Measurements from ENCODE around the gene REEP1.

REEP1 gene

GRCh38 chr2:86315084-86315483 lies 22.3 kb downstream of the REEP1 start:
- no peak overlapping the region for H3K9ac ChIP-seq (ENCODE audit: low read depth, low read length)

GRCh38 chr2:86314125-86314524 lies 23.3 kb downstream of the REEP1 start:
- Histone ChIP-seq H3K27ac (ENCODE audit: low read length) (no peak overlapping the region), H3K9me3 (ENCODE audit: insufficient read depth, low read depth, low read length) (no peaks in the 10 kb centered on the region), H3K36me3 (ENCODE audit: insufficient read depth, low read depth, low read length) (no peaks in the 10 kb centered on the region), H3K27me3 (ENCODE audit: insufficient read depth, low read length) (no peaks in the 10 kb centered on the region), H3K4me1 (ENCODE audit: insufficient read depth, low read length) (no peaks in the 10 kb centered on the region), H3K4me3 (ENCODE audit: low read length) (no peak overlapping the region), H3K9ac (ENCODE audit: low read depth, low read length) (no peak overlapping the region)

More at GRCh38 chr2:86315084-86315483, 22.3 kb downstream of the REEP1 start:
- Histone ChIP-seq H3K27ac (ENCODE audit: low read length) (no peak overlapping the region), H3K4me1 (ENCODE audit: insufficient read depth, low read length) (no peaks in the 10 kb centered on the region), H3K36me3 (ENCODE audit: insufficient read depth, low read depth, low read length) (no peaks in the 10 kb centered on the region), H3K27me3 (ENCODE audit: insufficient read depth, low read length) (no peaks in the 10 kb centered on the region), H3K4me3 (ENCODE audit: low read length) (no peak overlapping the region), H3K9me3 (ENCODE audit: insufficient read depth, low read depth, low read length) (no peaks in the 10 kb centered on the region)

DNA sequence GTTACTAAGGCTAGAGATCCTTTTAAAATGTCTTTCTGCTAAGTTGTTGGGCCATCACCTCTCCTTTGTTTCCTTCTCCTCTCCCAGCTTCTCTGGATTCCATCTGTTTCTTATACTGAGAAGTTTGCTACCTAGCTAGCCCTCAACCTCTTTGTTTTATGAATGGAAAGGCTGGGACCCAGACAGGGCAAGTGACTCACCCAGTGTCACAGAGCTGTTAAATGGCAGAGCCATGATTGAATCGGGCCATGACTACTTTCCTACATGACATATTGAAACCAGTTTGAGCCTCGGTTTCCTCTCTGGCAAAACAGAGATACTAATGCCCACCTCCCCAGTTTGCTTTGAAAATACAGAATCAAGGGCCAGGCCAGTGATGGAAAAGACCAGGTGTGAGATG lies 24.1 kb downstream of the REEP1 start:
- Histone ChIP-seq H3K9ac (ENCODE audit: low read depth, low read length) (no peak overlapping the region), H3K4me3 (ENCODE audit: low read length) (no peak overlapping the region), H3K4me1 (ENCODE audit: insufficient read depth, low read length) (no peaks in the 10 kb centered on the region), H3K27me3 (ENCODE audit: insufficient read depth, low read length) (no peaks in the 10 kb centered on the region), H3K9me3 (ENCODE audit: insufficient read depth, low read depth, low read length) (no peaks in the 10 kb centered on the region), H3K36me3 (ENCODE audit: insufficient read depth, low read depth, low read length) (no peaks in the 10 kb centered on the region), H3K27ac (ENCODE audit: low read length) (no peak overlapping the region)

DNA sequence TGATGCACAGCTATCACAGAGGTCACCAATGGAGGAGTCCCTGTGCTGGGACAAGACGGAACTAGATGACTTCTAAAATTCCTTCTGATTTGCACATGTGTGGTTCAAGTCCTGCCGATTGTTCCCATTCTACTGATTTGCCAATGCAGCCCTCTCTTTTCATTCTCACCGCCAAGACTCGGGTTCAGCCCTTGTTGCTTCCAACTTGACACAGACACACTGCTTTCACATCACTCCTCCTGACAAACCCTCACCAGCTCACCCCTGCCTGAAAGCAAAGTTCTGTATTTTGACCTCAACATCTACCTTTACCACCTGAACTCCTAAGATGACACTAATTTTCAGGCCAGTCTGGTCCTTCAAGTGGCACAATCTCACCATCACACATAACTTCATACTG lies 25.5 kb downstream of the REEP1 start:
- Histone ChIP-seq H3K9me3 (ENCODE audit: insufficient read depth, low read depth, low read length) (no peaks in the 10 kb centered on the region), H3K27ac (ENCODE audit: low read length) (no peak overlapping the region), H3K4me1 (ENCODE audit: insufficient read depth, low read length) (no peaks in the 10 kb centered on the region), H3K4me3 (ENCODE audit: low read length) (no peak overlapping the region), H3K9ac (ENCODE audit: low read depth, low read length) (no peak overlapping the region), H3K27me3 (ENCODE audit: insufficient read depth, low read length) (no peaks in the 10 kb centered on the region), H3K36me3 (ENCODE audit: insufficient read depth, low read depth, low read length) (no peaks in the 10 kb centered on the region)

- H3K27me3 ChIP-seq (ENCODE audit: insufficient read depth, low read length) = no peaks in the 10 kb centered on the region
- H3K4me1 ChIP-seq (ENCODE audit: insufficient read depth, low read length) = no peaks in the 10 kb centered on the region
- H3K9ac ChIP-seq (ENCODE audit: low read depth, low read length) = no peak overlapping the region
- no peak overlapping the region for H3K27ac ChIP-seq (ENCODE audit: low read length)
- H3K36me3 ChIP-seq (ENCODE audit: insufficient read depth, low read depth, low read length) = no peaks in the 10 kb centered on the region
- no peak overlapping the region for H3K4me3 ChIP-seq (ENCODE audit: low read length)
- no peaks in the 10 kb centered on the region for H3K9me3 ChIP-seq (ENCODE audit: insufficient read depth, low read depth, low read length)
Observed at GRCh38 chr2:86309966-86310365, 27.5 kb downstream of the REEP1 start.

GRCh38 chr2:86308984-86309695 lies 28.3 kb downstream of the REEP1 start:
- Histone ChIP-seq H3K9me3 (ENCODE audit: insufficient read depth, low read depth, low read length) (no peaks in the 10 kb centered on the region), H3K27ac (ENCODE audit: low read length) (no peak overlapping the region), H3K9ac (ENCODE audit: low read depth, low read length) (no peak overlapping the region), H3K4me3 (ENCODE audit: low read length) (no peak overlapping the region), H3K27me3 (ENCODE audit: insufficient read depth, low read length) (no peaks in the 10 kb centered on the region), H3K36me3 (ENCODE audit: insufficient read depth, low read depth, low read length) (no peaks in the 10 kb centered on the region), H3K4me1 (ENCODE audit: insufficient read depth, low read length) (no peaks in the 10 kb centered on the region)

DNA sequence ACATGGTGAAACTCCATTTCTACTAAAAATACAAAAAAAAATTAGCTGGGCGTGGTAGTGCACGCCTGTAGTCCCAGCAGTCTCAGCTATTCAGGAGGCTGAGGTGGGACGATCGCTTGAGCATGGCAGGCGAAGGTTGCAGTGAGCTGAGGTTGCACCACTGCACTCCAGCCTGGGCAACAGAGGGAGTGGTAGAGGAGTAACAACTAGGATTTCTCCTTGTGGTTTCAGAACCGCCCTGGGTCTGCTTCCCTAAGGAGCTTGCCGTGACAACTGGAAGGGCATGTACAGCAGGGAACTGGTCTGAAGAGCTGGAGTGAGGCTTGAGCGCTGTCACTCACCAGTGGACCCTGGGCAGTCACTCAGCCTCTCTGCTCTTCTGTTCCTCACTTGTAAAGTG lies 29.1 kb downstream of the REEP1 start:
- Histone ChIP-seq H3K27ac (ENCODE audit: low read length) (no peak overlapping the region), H3K27me3 (ENCODE audit: insufficient read depth, low read length) (no peaks in the 10 kb centered on the region), H3K9me3 (ENCODE audit: insufficient read depth, low read depth, low read length) (no peaks in the 10 kb centered on the region), H3K4me1 (ENCODE audit: insufficient read depth, low read length) (no peaks in the 10 kb centered on the region), H3K36me3 (ENCODE audit: insufficient read depth, low read depth, low read length) (no peaks in the 10 kb centered on the region), H3K4me3 (ENCODE audit: low read length) (no peak overlapping the region), H3K9ac (ENCODE audit: low read depth, low read length) (no peak overlapping the region)

- Histone ChIP-seq H3K27ac (ENCODE audit: low read length) (no peak overlapping the region), H3K27me3 (ENCODE audit: insufficient read depth, low read length) (no peaks in the 10 kb centered on the region), H3K36me3 (ENCODE audit: insufficient read depth, low read depth, low read length) (no peaks in the 10 kb centered on the region), H3K4me3 (ENCODE audit: low read length) (no peak overlapping the region), H3K9me3 (ENCODE audit: insufficient read depth, low read depth, low read length) (no peaks in the 10 kb centered on the region), H3K9ac (ENCODE audit: low read depth, low read length) (no peak overlapping the region), H3K4me1 (ENCODE audit: insufficient read depth, low read length) (no peaks in the 10 kb centered on the region)
Observed at GRCh38 chr2:86307431-86307830, 30.0 kb downstream of the REEP1 start.

DNA sequence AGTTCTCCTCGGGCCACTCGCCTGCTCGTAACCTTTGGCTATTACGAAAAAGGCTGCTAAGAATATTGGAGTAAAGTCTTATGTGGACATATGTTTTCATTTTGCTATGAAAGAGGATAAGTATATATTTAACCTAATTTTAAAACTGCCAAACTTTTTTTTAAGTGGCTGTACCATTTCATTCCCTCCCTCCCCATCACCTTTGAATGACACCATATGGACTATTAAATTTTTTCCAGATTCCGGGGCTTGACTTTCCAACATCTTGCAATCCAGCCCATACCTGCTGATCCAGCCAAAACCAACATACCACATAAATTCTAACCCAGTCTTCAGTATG lies 31.5 kb downstream of the REEP1 start:
- Histone ChIP-seq H3K36me3 (ENCODE audit: insufficient read depth, low read depth, low read length) (no peaks in the 10 kb centered on the region), H3K4me3 (ENCODE audit: low read length) (no peak overlapping the region), H3K4me1 (ENCODE audit: insufficient read depth, low read length) (no peaks in the 10 kb centered on the region), H3K27me3 (ENCODE audit: insufficient read depth, low read length) (no peaks in the 10 kb centered on the region), H3K27ac (ENCODE audit: low read length) (no peak overlapping the region), H3K9ac (ENCODE audit: low read depth, low read length) (no peak overlapping the region), H3K9me3 (ENCODE audit: insufficient read depth, low read depth, low read length) (no peaks in the 10 kb centered on the region)

DNA sequence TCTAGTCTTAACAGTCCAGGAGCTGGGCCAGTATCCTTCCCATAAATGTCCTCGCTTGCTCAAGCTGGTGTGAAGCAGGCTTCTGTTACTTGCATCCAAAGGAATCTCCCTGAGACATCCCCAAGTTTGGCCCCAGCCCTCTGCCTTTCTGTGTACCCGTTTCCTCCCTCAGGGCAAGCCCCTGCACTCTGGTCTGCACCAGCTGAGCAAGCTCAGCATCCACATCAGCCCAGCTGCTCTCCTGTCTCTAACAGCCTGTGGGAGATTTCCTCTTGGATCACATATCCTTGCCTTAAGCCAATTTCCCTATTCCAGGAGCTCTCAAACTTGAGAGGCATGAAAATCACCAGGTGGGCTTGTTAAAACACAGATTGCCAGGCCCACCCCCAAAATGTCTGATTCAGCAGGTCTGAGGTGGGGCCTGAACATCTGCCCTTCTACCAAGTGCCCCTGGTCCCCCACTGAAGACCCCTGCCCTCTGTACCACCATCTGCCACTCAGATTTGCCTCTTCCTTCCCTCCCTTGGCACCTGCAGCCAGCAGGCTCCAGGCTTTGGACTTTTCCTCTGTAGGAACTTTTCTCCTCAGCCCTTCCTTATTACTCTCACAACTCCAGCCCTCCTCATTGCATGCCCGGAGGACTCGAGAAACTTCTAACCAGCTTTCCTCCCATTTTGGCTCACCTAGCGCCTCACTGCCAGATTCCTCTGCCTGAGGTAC lies 32.1 kb downstream of the REEP1 start:
- Histone ChIP-seq H3K27me3 (ENCODE audit: insufficient read depth, low read length) (no peaks in the 10 kb centered on the region), H3K27ac (ENCODE audit: low read length) (no peak overlapping the region), H3K4me1 (ENCODE audit: insufficient read depth, low read length) (no peaks in the 10 kb centered on the region), H3K36me3 (ENCODE audit: insufficient read depth, low read depth, low read length) (no peaks in the 10 kb centered on the region), H3K9ac (ENCODE audit: low read depth, low read length) (no peak overlapping the region), H3K4me3 (ENCODE audit: low read length) (no peak overlapping the region), H3K9me3 (ENCODE audit: insufficient read depth, low read depth, low read length) (no peaks in the 10 kb centered on the region)

GRCh38 chr2:86304416-86304815 lies 33.0 kb downstream of the REEP1 start:
- Histone ChIP-seq H3K36me3 (ENCODE audit: insufficient read depth, low read depth, low read length) (no peaks in the 10 kb centered on the region), H3K4me1 (ENCODE audit: insufficient read depth, low read length) (no peaks in the 10 kb centered on the region), H3K4me3 (ENCODE audit: low read length) (no peak overlapping the region), H3K9me3 (ENCODE audit: insufficient read depth, low read depth, low read length) (no peaks in the 10 kb centered on the region), H3K27me3 (ENCODE audit: insufficient read depth, low read length) (no peaks in the 10 kb centered on the region), H3K9ac (ENCODE audit: low read depth, low read length) (no peak overlapping the region), H3K27ac (ENCODE audit: low read length) (no peak overlapping the region)

- H3K27ac ChIP-seq (ENCODE audit: low read length) = no peak overlapping the region
- no peaks in the 10 kb centered on the region for H3K36me3 ChIP-seq (ENCODE audit: insufficient read depth, low read depth, low read length)
- no peak overlapping the region for H3K4me3 ChIP-seq (ENCODE audit: low read length)
- no peak overlapping the region for H3K9ac ChIP-seq (ENCODE audit: low read depth, low read length)
- H3K4me1 ChIP-seq (ENCODE audit: insufficient read depth, low read length) = no peaks in the 10 kb centered on the region
- H3K9me3 ChIP-seq (ENCODE audit: insufficient read depth, low read depth, low read length) = no peaks in the 10 kb centered on the region
- H3K27me3 ChIP-seq (ENCODE audit: insufficient read depth, low read length) = no peaks in the 10 kb centered on the region
Observed at GRCh38 chr2:86302320-86302719, 35.1 kb downstream of the REEP1 start.

Measured in iPS-20b (cell line).